ENCODE results near the gene CDON. TPM values are rescaled to one million over a fixed set of nuclear protein-coding genes. Genes with fewer than 3 reads are reported as not detected.
A peak's percentile ranks its signal among the peaks of the same experiment; 100 is the strongest.

The CDON gene
- total RNA-seq, 1 experiment from 2014 or later, result 1.9 TPM

GRCh38 chr11:125958872-125959400 lies 103.7 kb downstream of the CDON start:
- no peak for DNase-seq (ENCODE audit: low read depth)

- no peak for DNase-seq (ENCODE audit: low read depth)
These were observed 104.9 kb downstream of the CDON start for GRCh38 chr11:125957618-125958332.

DNA sequence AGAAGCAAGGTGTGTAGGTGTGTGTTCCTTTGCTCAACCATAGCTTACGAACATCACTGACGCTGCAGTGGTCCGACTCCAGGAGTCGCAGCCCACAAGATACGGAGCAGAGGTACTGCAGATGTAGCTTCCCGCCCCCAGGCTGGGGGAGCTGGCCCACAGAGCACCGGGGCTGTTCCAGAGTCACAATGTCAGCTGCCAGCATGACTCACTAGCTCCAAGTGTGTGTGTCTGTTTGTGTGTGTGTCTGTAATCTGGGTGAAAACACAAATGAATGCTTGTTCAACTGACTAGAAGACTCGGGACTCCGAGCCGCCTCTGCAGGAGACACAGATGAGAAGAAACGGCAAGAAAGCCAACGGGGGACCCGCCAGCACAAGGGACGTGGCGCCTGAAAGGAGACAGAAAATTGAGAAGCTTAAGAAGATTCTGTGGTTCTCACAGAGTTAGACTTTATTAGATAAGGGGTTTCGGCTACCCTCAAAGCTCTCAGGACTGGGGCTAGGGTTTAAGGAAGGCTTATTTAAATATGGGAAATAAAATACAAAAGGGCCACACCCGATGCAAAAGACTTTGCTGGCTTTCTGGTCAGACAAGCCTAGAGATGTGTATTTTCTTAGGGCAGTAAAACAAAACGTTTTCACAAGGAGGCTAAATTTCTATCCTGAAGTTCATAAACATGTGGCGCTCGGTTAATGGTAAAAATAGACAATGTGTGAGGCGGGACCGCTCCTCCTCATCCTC lies 106.1 kb downstream of the CDON start:
- DNase-seq (ENCODE audit: low read depth), result peak; percentile 6

GRCh38 chr11:125955856-125956255 lies 106.8 kb downstream of the CDON start:
- DNase-seq (ENCODE audit: low read depth), result no peak

GRCh38 chr11:125954945-125955640 lies 107.6 kb downstream of the CDON start:
- DNase-seq (ENCODE audit: low read depth), result no peak

DNA sequence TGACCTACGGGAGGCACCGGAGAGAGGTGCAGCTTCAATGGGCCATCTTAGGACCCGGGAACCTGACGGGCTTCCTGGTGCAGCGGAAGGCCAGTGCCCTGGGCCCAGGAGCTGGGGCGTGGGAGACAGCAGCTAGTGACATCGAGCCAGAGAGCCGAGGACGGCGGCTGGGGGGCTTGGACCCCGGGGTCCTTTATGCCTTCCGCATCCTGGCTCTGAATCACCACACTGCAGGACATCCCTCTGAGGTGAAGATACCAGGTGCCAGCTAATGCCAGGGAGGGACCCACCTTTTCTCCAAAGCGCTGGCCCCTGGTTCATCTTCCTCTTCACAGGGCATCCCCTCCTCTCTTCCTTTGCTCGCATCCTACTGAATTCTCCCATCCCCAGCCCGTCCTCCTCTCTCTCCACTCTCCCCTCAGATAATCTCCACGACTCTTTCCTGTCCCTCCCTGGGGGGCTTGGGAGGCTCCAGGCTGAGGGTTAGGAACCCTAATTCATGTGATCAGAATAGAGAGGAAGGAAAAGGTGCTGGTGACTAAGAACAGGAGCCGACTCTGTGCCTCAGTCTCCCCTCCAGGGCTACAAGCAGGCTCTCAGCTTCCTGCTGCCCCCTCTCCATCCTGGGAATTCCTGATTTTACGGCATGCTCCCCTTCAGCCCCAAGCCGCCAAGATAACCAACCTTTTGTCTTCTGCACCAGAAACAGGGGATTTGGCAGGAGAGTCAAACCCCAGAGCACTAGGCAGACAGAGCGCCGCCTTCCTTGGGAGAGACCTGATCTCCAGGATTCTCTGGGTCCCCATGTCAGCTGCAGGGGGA lies 108.3 kb downstream of the CDON start:
- no peak for DNase-seq (ENCODE audit: low read depth)

GRCh38 chr11:125953401-125953935 lies 109.2 kb downstream of the CDON start:
- DNase-seq (ENCODE audit: low read depth), result no peak

DNA sequence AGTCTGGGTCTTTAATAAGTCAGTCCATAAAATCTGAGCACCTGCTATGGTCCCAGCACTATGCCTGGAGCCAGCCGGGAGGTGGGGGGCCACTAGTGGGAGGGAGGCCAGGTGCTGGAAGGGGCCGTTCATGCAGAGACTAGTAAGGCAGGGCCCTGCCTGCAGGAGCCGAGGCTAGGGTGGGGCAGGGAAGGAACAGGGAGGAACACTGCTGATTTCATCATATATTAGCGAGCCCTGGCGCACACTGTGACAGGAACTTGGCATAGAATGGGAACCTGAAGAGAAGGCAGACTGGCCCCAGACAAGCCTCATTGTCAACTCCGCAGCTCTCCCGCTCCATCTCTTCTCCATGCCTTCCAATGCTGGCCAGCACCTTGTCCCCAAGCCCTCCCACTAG lies 109.7 kb downstream of the CDON start:
- no peak for DNase-seq (ENCODE audit: low read depth)

- no peak for DNase-seq (ENCODE audit: low read depth)
These were observed 110.1 kb downstream of the CDON start for GRCh38 chr11:125952559-125952958.

DNA sequence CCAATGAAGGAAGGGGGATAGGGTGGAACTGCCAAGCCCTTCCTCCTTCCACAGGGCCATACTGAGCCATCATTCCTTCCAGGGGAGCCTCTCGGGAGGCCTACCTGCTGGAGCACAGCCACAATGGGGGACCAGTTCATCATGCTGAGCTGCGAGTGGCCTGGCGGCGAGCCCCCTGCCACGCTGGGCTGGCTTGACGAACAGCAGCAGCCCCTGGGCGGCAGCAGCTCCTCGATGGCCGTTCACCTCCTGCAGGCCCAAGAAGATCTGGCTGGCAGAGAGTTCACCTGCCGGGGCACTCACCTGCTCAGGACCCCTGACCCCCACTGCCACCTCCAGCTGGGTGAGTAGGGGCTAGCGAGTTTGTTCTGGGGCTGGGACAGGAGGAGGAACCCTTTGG lies 110.9 kb downstream of the CDON start:
- DNase-seq (ENCODE audit: low read depth), result no peak

DNA sequence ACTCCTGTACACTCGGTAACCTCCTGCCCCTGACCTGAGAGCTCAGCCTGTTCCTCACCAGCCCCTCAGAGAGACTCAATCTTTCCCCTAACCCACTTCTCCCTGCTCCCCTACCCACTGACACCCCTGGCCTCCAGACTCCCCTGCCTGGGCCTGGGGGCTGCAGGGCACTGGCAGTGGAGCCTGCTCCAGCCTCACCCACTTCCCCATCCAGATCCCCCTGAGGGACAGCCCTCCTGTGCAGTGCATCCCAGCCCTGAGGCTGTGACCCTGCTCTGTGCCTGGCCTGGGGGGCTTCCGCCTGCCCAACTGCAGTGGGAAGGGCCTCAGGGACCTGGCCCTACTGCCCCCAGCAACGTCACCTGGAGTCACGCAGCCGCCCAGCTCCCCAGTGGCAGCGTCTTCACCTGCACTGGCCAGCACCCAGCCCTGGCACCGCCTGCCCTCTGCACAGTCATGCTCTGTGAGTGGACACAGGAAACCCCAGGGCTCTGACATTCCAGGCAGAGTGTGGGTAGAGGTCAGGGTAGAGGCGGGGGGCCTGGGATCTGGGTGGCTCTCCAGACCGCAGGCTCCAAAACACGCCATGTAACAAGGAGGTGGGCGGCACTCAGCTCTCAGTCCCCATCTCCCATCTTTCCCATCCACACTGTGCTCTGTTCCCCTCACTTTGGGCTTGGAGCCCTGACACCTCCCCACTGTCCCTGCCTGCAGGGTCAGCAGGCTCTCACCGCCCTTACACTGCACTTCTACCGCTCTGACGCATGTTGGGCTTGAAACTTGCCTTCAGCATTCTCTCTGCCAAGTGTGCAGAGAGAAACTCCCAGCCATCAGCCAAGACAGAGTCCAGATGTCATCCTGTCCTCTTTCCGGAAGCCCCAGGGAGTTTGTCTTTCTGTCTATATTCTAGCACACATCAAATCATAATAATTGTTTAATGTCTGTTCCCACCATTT lies 111.7 kb downstream of the CDON start:
- no peak for DNase-seq (ENCODE audit: low read depth)

DNA sequence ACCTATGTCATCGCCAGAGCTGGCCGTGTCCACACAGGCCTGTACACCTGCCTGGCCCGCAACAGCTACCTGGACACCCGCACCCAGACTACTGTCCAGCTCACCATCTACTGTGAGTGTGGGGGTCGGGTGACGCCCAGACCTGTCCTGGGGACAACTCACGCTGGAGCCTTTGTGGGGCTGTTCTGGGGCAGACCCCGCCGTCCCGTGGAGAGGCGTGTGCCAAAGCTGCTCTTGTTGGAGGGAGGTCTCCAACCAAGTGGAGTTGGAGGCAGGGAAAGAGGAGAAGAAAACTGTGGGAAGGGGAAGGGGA lies 112.5 kb downstream of the CDON start:
- no peak for DNase-seq (ENCODE audit: low read depth)

- no peak for DNase-seq (ENCODE audit: low read depth)
These were observed 113.1 kb downstream of the CDON start for GRCh38 chr11:125949271-125950177.

- DNase-seq (ENCODE audit: low read depth), result peak; percentile 22
These were observed 114.2 kb downstream of the CDON start for GRCh38 chr11:125948278-125949051.

DNA sequence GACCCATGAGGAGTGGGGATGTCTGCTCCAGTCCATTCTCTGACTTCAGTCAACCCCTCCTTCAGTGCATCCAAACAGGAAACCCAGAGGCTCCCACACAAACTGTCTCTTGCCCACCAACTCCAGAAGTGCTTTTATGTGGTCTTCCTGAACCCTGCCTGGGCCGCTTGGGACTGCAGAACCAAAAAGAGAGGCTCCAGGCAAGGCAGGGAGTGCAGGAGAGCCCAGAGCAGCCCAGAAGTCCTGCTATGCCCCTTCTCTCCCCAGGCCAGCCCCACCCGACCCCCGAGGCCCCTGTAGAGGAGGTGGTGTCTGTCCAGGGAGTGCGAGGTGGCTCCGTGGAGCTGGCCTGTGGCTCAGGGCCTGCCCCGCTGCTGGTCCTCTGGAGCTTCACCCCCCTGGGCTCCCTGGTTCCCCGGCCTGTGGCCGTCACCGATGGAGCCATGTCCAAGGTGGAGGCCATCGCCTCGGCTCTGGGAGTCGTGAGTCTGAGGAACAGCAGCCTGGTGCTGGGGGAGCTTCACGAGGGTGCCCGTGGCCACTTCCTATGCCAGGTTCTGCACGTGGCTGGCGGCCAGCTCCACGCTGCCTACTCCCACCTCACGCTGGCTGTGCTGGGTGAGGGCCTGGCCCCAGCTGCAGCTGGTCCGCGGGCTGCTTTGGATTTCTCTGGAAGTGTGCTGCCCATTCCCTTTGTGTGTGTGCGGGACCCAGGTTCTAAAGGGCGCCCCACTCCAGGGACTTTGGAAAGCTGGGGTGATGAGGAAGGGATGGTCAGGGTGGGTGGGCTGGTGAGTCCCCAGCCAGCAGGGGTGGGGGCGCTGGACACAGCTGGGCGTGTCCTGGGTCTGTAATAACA lies 115.0 kb downstream of the CDON start:
- DNase-seq (ENCODE audit: low read depth), result no peak

DNA sequence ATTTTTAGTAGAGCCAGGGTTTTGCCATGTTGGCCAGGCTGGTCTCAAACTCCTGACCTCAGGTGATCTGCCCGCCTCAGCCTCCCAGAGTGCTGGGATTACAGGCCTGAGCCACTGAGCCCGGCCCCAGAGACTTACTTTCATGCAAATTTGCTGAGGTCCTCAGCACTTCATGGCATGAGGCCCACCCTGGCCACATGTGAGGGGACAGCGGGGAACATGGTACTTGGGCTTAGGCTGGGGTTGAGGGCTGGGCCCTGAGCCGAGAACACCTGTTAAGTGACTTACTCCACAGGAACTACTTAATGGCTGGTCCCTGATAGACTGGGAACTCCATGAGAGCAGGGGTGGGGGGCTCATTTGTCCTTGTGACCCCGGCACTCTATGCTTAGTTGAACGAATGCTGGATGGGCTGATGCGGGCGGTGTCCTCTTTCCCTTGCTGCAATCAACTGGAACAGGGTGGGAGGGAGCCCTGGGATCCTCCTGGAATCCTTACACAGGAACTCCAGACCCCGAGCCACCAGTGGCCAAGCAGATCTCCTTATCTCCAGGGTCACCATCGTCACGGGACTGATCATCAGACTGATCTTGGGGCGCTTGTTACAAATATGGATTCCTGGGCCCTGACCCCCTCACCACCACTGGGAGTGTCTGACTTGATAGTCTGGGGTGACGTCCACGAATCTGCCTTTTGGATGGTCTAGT lies 115.8 kb downstream of the CDON start:
- DNase-seq (ENCODE audit: low read depth), result no peak

Data from HT1080 (cell line).